RWPE1 (cell line): ENCODE results near the gene RASSF5.
"Not testable (repeated sequence)": the region's sequence is repeated elsewhere in the genome, so short reads cannot be mapped to it uniquely, and the experiment has no call there.

Experiments
- CTCF ChIA-PET: fragments of 350-600 bp; sonication (Branson Sonifier 250); formaldehyde crosslinking; extraction: SDS; loops from one replicate; lab custom pipeline; 2021; lab: Yijun Ruan, JAX
- POLR2A ChIA-PET: fragments of 400-600 bp; formaldehyde crosslinking; extraction: SDS; loops from one replicate; lab custom pipeline; 2020; ENCODE audit warnings: antibody characterized with exemption; ENCODE audit not compliant: low non-redundant PET; lab: Yijun Ruan, JAX
- DNase-seq: peaks from one replicate; pipeline ENCODE4 v3.0.0; 2012; ENCODE audit warnings: low spot score
- H3K27ac ChIP-seq: fragments of 450-650 bp; 2 replicates; pipeline ENCODE4 v1.5.1; 2017
- CTCF ChIP-seq: fragments of 450-650 bp; conservative IDR thresholded peaks from 2 replicates; pipeline ENCODE4 v1.5.1; 2017; ENCODE audit warnings: low read depth, mild to moderate bottlenecking

The RASSF5 gene

GRCh38 chr1:206578068-206578977, 71.0 kb downstream of the RASSF5 start:
- H3K27ac ChIP-seq: no peak overlapping the region
- no peak for DNase-seq
- no peak for TF ChIP-seq CTCF
- ChIA-PET CTCF (interaction anchor here (0.6 to 5.0 kb wide), 9 partner anchors 9 to 1405 kb away, joined by 3 to 18 read pairs (median 4); partner anchors contain the start of genes EIF2D and IL20), POLR2A (no interaction called here)

GRCh38 chr1:206578978-206579374, 71.6 kb downstream of the RASSF5 start:
- no peak for TF ChIP-seq CTCF
- H3K27ac ChIP-seq: no peak overlapping the region
- POLR2A ChIA-PET: no interaction called here
- CTCF ChIA-PET: interaction anchor here (1.4 to 5.0 kb wide), 3 partner anchors 33 to 99 kb away, joined by 6 to 18 read pairs (median 9); partner anchors contain the start of gene EIF2D
- DNase-seq: no peak

GRCh38 chr1:206579747-206580437, 72.6 kb downstream of the RASSF5 start:
- POLR2A ChIA-PET: no interaction called here
- TF ChIP-seq CTCF: no peak
- DNase-seq: no peak
- H3K27ac ChIP-seq: no peak overlapping the region
- CTCF ChIA-PET: interaction anchor here (0.6 to 5.0 kb wide), 4 partner anchors 32 to 285 kb away, joined by 3 to 18 read pairs (median 7); partner anchors contain the start of genes EIF2D and IL20

- POLR2A ChIA-PET: no interaction called here
- TF ChIP-seq CTCF: no peak
- DNase-seq: no peak
- CTCF ChIA-PET: interaction anchor here (0.6 to 2.4 kb wide), 4 partner anchors 32 to 285 kb away, joined by 3 to 9 read pairs (median 4); partner anchors contain the start of genes EIF2D and IL20
- H3K27ac ChIP-seq: no peak overlapping the region
Measured at GRCh38 chr1:206580438-206581113, 73.2 kb downstream of the RASSF5 start.

GRCh38 chr1:206581114-206581497, 73.8 kb downstream of the RASSF5 start:
- DNase-seq, POLR2A ChIA-PET, H3K27ac ChIP-seq: not testable (repeated sequence)
- CTCF ChIA-PET: interaction anchor here (1.1 to 2.4 kb wide), 3 partner anchors 31 to 91 kb away, joined by 3 to 9 read pairs (median 5); partner anchors contain the start of gene EIF2D

GRCh38 chr1:206581571-206581981, 74.2 kb downstream of the RASSF5 start:
- ChIA-PET POLR2A (no interaction called here), CTCF (interaction anchor here (0.7 to 1.8 kb wide), 3 partner anchors 37 to 102 kb away, joined by 3 to 5 read pairs (median 5); no protein-coding TSS in a partner anchor)
- DNase-seq: no peak
- no peak for TF ChIP-seq CTCF
- no peak overlapping the region for H3K27ac ChIP-seq
